A172 (cell line): ENCODE measurements around the gene TMEM212. TPM values are rescaled to one million over a fixed set of nuclear protein-coding genes. Genes with fewer than 3 reads are reported as not detected.

Experiments
- DNase-seq: peaks from one replicate; pipeline ENCODE4 v3.0.0-alpha.2; 2015; ENCODE audit warnings: low spot score
- total RNA-seq: library from RNA; depleted of rRNA; stranded (reverse); fragments of >200 nt; shearing (Covaris generic); gene quantifications from 2 replicates; pipeline ENCODE4 v1.2.3, GENCODE V29; 2014

The TMEM212 gene
- total RNA-seq, 1 experiment from 2014 or later = not detected

- no peak for DNase-seq
These were observed 8.7 kb upstream of the TMEM212 start for GRCh38 chr3:171834461-171834801.

- no peak for DNase-seq
These were observed 8.0 kb upstream of the TMEM212 start for GRCh38 chr3:171835116-171835515.

GRCh38 chr3:171835613-171836012 lies 7.5 kb upstream of the TMEM212 start:
- no peak for DNase-seq

GRCh38 chr3:171836855-171837254 lies 6.3 kb upstream of the TMEM212 start:
- DNase-seq = no peak

GRCh38 chr3:171837698-171838097 lies 5.5 kb upstream of the TMEM212 start:
- DNase-seq = no peak

- peak; percentile 64 for DNase-seq
These were observed 4.9 kb upstream of the TMEM212 start for GRCh38 chr3:171838218-171838720.

GRCh38 chr3:171839270-171839669 lies 3.9 kb upstream of the TMEM212 start:
- DNase-seq = no peak

- no peak for DNase-seq
These were observed 2.7 kb upstream of the TMEM212 start for GRCh38 chr3:171840445-171840810.

GRCh38 chr3:171840811-171841619 lies 2.1 kb upstream of the TMEM212 start:
- DNase-seq = no peak

GRCh38 chr3:171841620-171842000 lies 1.5 kb upstream of the TMEM212 start:
- DNase-seq = no peak

GRCh38 chr3:171844873-171845272 lies 1.7 kb downstream of the TMEM212 start:
- DNase-seq = no peak

GRCh38 chr3:171845481-171846284 lies 2.5 kb downstream of the TMEM212 start:
- no peak for DNase-seq

- DNase-seq = peak; percentile 42
These were observed 3.4 kb downstream of the TMEM212 start for GRCh38 chr3:171846597-171846996.

- DNase-seq = no peak
These were observed 4.0 kb downstream of the TMEM212 start for GRCh38 chr3:171847133-171847532.

- DNase-seq = no peak
These were observed 4.6 kb downstream of the TMEM212 start for GRCh38 chr3:171847595-171848259.

- DNase-seq = no peak
These were observed 6.6 kb downstream of the TMEM212 start for GRCh38 chr3:171849617-171850319.

GRCh38 chr3:171850320-171850959 lies 7.3 kb downstream of the TMEM212 start:
- no peak for DNase-seq

GRCh38 chr3:171850960-171851659 lies 8.0 kb downstream of the TMEM212 start:
- no peak for DNase-seq

GRCh38 chr3:171851660-171852058 lies 8.5 kb downstream of the TMEM212 start:
- DNase-seq = peak; percentile 97

GRCh38 chr3:171854649-171855305 lies 11.6 kb downstream of the TMEM212 start:
- no peak for DNase-seq
